ENCODE data around the gene CSNK2A2.
A peak's percentile ranks its signal among the peaks of the same experiment; 100 is the strongest.

CSNK2A2 gene

GRCh38 chr16:58196898-58197313 is 1.0 kb downstream of the CSNK2A2 start:
- Histone ChIP-seq H3K27me3 (ENCODE audit: low read length) (no peaks in the 10 kb centered on the region), H3K4me2 (ENCODE audit: low read depth, low read length, poor library complexity, severe bottlenecking) (peak overlapping the region; percentile 95), H3K9me3 (ENCODE audit: insufficient read depth, low read length) (no peaks in the 10 kb centered on the region), H3K79me2 (ENCODE audit: insufficient read depth, low read length) (peaks cover 30% of the 10 kb centered on the region), H3K9me2 (replicated peaks; ENCODE audit: insufficient read depth, low read length) (no peaks in the 10 kb centered on the region), H3F3A (ENCODE audit: insufficient read depth) (no peaks in the 10 kb centered on the region), H4K20me1 (ENCODE audit: low read depth, low read length) (no peaks in the 10 kb centered on the region), H3K4me3 (ENCODE audit: insufficient read depth, low read length, poor library complexity, severe bottlenecking) (peak overlapping the region; percentile 97), H3K36me3 (ENCODE audit: low read length) (peaks cover 24% of the 10 kb centered on the region), H3K27ac (ENCODE audit: low read depth, low read length) (no peak overlapping the region), H2AFZ (ENCODE audit: low read depth, low read length, severe bottlenecking) (no peak overlapping the region), H3K9ac (ENCODE audit: low read length) (peak overlapping the region; percentile 87)
- TF ChIP-seq CTCF (IDR thresholded peaks at IDR 0.05; ENCODE audit: insufficient read depth, low read length, poor library complexity, severe bottlenecking), result no peak
- no peak for TF ChIP-seq EZH2phosphoT487 (conservative IDR thresholded peaks at IDR 0.05; ENCODE audit: low read length)

GRCh38 chr16:58195771-58196170 is 2.1 kb downstream of the CSNK2A2 start:
- H3K4me2 ChIP-seq (ENCODE audit: low read depth, low read length, poor library complexity, severe bottlenecking), result no peak overlapping the region
- no peaks in the 10 kb centered on the region for H3F3A ChIP-seq (ENCODE audit: insufficient read depth)
- peaks cover 36% of the 10 kb centered on the region for H3K79me2 ChIP-seq (ENCODE audit: insufficient read depth, low read length)
- no peaks in the 10 kb centered on the region for H3K9me3 ChIP-seq (ENCODE audit: insufficient read depth, low read length)
- no peaks in the 10 kb centered on the region; the same call in 1 of the 2 replicates for H4K20me1 ChIP-seq (ENCODE audit: low read depth, low read length)
- H3K9ac ChIP-seq (ENCODE audit: low read length), result no peak overlapping the region
- peaks cover 26% of the 10 kb centered on the region for H3K36me3 ChIP-seq (ENCODE audit: low read length)
- TF ChIP-seq EZH2phosphoT487 (conservative IDR thresholded peaks at IDR 0.05; ENCODE audit: low read length) (no peak), CTCF (IDR thresholded peaks at IDR 0.05; ENCODE audit: insufficient read depth, low read length, poor library complexity, severe bottlenecking) (no peak)
- no peaks in the 10 kb centered on the region for H3K9me2 ChIP-seq (replicated peaks; ENCODE audit: insufficient read depth, low read length)
- no peak overlapping the region for H3K4me3 ChIP-seq (ENCODE audit: insufficient read depth, low read length, poor library complexity, severe bottlenecking)
- H3K27me3 ChIP-seq (ENCODE audit: low read length), result no peaks in the 10 kb centered on the region
- no peak overlapping the region for H2AFZ ChIP-seq (ENCODE audit: low read depth, low read length, severe bottlenecking)
- no peak overlapping the region for H3K27ac ChIP-seq (ENCODE audit: low read depth, low read length)

- Histone ChIP-seq H3K79me2 (ENCODE audit: insufficient read depth, low read length) (peaks cover 40% of the 10 kb centered on the region), H3K9me2 (replicated peaks; ENCODE audit: insufficient read depth, low read length) (no peaks in the 10 kb centered on the region), H4K20me1 (ENCODE audit: low read depth, low read length) (no peaks in the 10 kb centered on the region; the same call in 1 of the 2 replicates), H3K4me3 (ENCODE audit: insufficient read depth, low read length, poor library complexity, severe bottlenecking) (no peak overlapping the region), H3K36me3 (ENCODE audit: low read length) (peaks cover 31% of the 10 kb centered on the region), H3F3A (ENCODE audit: insufficient read depth) (no peaks in the 10 kb centered on the region), H3K27ac (ENCODE audit: low read depth, low read length) (no peak overlapping the region), H2AFZ (ENCODE audit: low read depth, low read length, severe bottlenecking) (no peak overlapping the region), H3K4me2 (ENCODE audit: low read depth, low read length, poor library complexity, severe bottlenecking) (no peak overlapping the region), H3K27me3 (ENCODE audit: low read length) (no peaks in the 10 kb centered on the region), H3K9ac (ENCODE audit: low read length) (no peak overlapping the region), H3K9me3 (ENCODE audit: insufficient read depth, low read length) (no peaks in the 10 kb centered on the region)
- TF ChIP-seq EZH2phosphoT487 (conservative IDR thresholded peaks at IDR 0.05; ENCODE audit: low read length), result no peak
- no peak for TF ChIP-seq CTCF (IDR thresholded peaks at IDR 0.05; ENCODE audit: insufficient read depth, low read length, poor library complexity, severe bottlenecking)
Measured at GRCh38 chr16:58195344-58195743, 2.6 kb downstream of the CSNK2A2 start.
